ENCODE measurements around the gene METTL4.

METTL4 gene

GRCh38 chr18:2573408-2573807 lies 2.1 kb upstream of the METTL4 start:
- no peak for TF ChIP-seq POLR2A (IDR thresholded peaks at IDR 0.05; ENCODE audit: low read depth, low read length)
- DNase-seq (ENCODE audit: insufficient read length, low spot score) (no peak), FAIRE-seq (peak; percentile 30)

- no peak for TF ChIP-seq POLR2A (IDR thresholded peaks at IDR 0.05; ENCODE audit: low read depth, low read length)
- no peak for DNase-seq (ENCODE audit: insufficient read length, low spot score)
- FAIRE-seq: no peak
These were observed 1.6 kb upstream of the METTL4 start for GRCh38 chr18:2572892-2573291.

GRCh38 chr18:2572171-2572569 lies 865 bp upstream of the METTL4 start:
- no peak for TF ChIP-seq POLR2A (IDR thresholded peaks at IDR 0.05; ENCODE audit: low read depth, low read length)
- FAIRE-seq (peak; percentile 58), DNase-seq (ENCODE audit: insufficient read length, low spot score) (no peak)

GRCh38 chr18:2570772-2571199 lies 519 bp downstream of the METTL4 start:
- TF ChIP-seq POLR2A (IDR thresholded peaks at IDR 0.05; ENCODE audit: low read depth, low read length): no peak; the same call in 1 of the 2 replicates
- FAIRE-seq (peak; percentile 75), DNase-seq (ENCODE audit: insufficient read length, low spot score) (peak; percentile 37)

GRCh38 chr18:2569338-2570207 lies 1.7 kb downstream of the METTL4 start:
- DNase-seq (ENCODE audit: insufficient read length, low spot score) (no peak), FAIRE-seq (peak; percentile 75)

GRCh38 chr18:2568605-2569004 lies 2.7 kb downstream of the METTL4 start:
- FAIRE-seq (no peak), DNase-seq (ENCODE audit: insufficient read length, low spot score) (no peak)
- TF ChIP-seq POLR2A (IDR thresholded peaks at IDR 0.05; ENCODE audit: low read depth, low read length): no peak

More at GRCh38 chr18:2569338-2570207, 1.7 kb downstream of the METTL4 start:
- no peak for TF ChIP-seq POLR2A (IDR thresholded peaks at IDR 0.05; ENCODE audit: low read depth, low read length)

GRCh38 chr18:2568129-2568528 lies 3.2 kb downstream of the METTL4 start:
- no peak for TF ChIP-seq POLR2A (IDR thresholded peaks at IDR 0.05; ENCODE audit: low read depth, low read length)
- FAIRE-seq: no peak
- DNase-seq (ENCODE audit: insufficient read length, low spot score): no peak

GRCh38 chr18:2564373-2564772 lies 6.9 kb downstream of the METTL4 start:
- no peak for TF ChIP-seq POLR2A (IDR thresholded peaks at IDR 0.05; ENCODE audit: low read depth, low read length)
- no peak for DNase-seq (ENCODE audit: insufficient read length, low spot score)
- FAIRE-seq: no peak

- no peak for TF ChIP-seq POLR2A (IDR thresholded peaks at IDR 0.05; ENCODE audit: low read depth, low read length)
- DNase-seq (ENCODE audit: insufficient read length, low spot score): no peak
- FAIRE-seq: no peak
These were observed 12.1 kb downstream of the METTL4 start for GRCh38 chr18:2559249-2559648.

GRCh38 chr18:2557536-2557935 lies 13.8 kb downstream of the METTL4 start:
- no peak for FAIRE-seq
- TF ChIP-seq POLR2A (IDR thresholded peaks at IDR 0.05; ENCODE audit: low read depth, low read length): no peak

GRCh38 chr18:2555895-2556294 lies 15.4 kb downstream of the METTL4 start:
- FAIRE-seq (no peak), DNase-seq (ENCODE audit: insufficient read length, low spot score) (no peak)
- no peak for TF ChIP-seq POLR2A (IDR thresholded peaks at IDR 0.05; ENCODE audit: low read depth, low read length)

More at GRCh38 chr18:2557536-2557935, 13.8 kb downstream of the METTL4 start:
- no peak for DNase-seq (ENCODE audit: insufficient read length, low spot score)

- DNase-seq (ENCODE audit: insufficient read length, low spot score) (no peak), FAIRE-seq (no peak)
- TF ChIP-seq POLR2A (IDR thresholded peaks at IDR 0.05; ENCODE audit: low read depth, low read length): no peak
These were observed 16.6 kb downstream of the METTL4 start for GRCh38 chr18:2554696-2555095.

- DNase-seq (ENCODE audit: insufficient read length, low spot score) (no peak), FAIRE-seq (no peak)
- no peak for TF ChIP-seq POLR2A (IDR thresholded peaks at IDR 0.05; ENCODE audit: low read depth, low read length)
These were observed 19.9 kb downstream of the METTL4 start for GRCh38 chr18:2551425-2551824.

- no peak for TF ChIP-seq POLR2A (IDR thresholded peaks at IDR 0.05; ENCODE audit: low read depth, low read length)
- FAIRE-seq: no peak
These were observed 21.8 kb downstream of the METTL4 start for GRCh38 chr18:2549462-2549861.

GRCh38 chr18:2547477-2548087 lies 23.7 kb downstream of the METTL4 start:
- peak; percentile 53 for FAIRE-seq
- no peak for TF ChIP-seq POLR2A (IDR thresholded peaks at IDR 0.05; ENCODE audit: low read depth, low read length)
- DNase-seq (ENCODE audit: insufficient read length, low spot score): no peak

More at GRCh38 chr18:2549462-2549861, 21.8 kb downstream of the METTL4 start:
- DNase-seq (ENCODE audit: insufficient read length, low spot score): no peak

All from H54 (cell line).